ENCODE results near the gene AGBL1.

AGBL1 gene

DNA sequence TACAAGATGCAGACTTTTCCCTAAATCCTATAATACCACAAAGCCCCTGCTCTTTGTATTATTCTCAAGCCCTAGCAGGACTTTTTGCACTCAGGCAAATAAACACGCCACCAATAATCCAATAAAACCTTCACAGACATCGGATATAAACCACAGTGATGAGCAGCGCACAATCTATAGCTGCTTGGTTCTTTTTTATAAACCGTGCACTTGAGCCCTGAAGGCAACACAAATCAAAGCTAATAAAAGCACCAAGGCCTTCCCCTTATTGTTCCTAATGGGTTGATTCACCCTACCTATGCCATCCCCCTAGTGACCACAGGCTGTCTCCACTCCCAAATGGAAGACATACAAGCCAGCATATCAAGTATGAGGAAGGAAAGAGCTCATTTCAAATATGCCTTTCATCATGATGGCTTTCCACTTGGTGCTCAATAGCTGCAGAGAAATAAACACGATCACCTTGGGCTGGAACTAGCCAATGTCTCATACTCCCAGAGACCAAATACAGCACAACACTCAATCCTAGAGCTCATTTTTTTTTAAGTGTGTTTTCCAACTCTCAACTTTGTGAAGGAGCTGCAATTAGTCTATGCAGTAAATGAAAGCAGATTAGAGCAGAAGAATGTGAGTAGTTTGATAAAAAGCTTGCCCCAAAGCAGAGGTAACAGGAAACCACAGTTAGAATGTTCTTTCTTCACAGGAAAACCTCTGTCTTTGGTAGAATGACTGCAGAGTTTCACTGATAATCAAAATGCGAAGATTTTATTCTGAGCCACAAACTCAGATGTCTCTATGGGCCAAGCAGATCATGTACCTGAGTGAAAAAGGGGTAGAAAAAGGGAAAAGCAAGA, 573.9 kb downstream of the AGBL1 start:
- DNase-seq (ENCODE audit: low read depth in 2 of 2), result no peak
- H3K4me3 ChIP-seq (replicated peaks in 1 of 2; ENCODE audit: low read depth in 2 of 2, low read length in 2 of 2), result no peak overlapping the region
- TF ChIP-seq, protein P1, sequence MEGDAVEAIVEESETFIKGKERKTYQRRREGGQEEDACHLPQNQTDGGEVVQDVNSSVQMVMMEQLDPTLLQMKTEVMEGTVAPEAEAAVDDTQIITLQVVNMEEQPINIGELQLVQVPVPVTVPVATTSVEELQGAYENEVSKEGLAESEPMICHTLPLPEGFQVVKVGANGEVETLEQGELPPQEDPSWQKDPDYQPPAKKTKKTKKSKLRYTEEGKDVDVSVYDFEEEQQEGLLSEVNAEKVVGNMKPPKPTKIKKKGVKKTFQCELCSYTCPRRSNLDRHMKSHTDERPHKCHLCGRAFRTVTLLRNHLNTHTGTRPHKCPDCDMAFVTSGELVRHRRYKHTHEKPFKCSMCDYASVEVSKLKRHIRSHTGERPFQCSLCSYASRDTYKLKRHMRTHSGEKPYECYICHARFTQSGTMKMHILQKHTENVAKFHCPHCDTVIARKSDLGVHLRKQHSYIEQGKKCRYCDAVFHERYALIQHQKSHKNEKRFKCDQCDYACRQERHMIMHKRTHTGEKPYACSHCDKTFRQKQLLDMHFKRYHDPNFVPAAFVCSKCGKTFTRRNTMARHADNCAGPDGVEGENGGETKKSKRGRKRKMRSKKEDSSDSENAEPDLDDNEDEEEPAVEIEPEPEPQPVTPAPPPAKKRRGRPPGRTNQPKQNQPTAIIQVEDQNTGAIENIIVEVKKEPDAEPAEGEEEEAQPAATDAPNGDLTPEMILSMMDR (IDR thresholded peaks at IDR 0.05; ENCODE audit: low read depth, low read length), result no peak

DNA sequence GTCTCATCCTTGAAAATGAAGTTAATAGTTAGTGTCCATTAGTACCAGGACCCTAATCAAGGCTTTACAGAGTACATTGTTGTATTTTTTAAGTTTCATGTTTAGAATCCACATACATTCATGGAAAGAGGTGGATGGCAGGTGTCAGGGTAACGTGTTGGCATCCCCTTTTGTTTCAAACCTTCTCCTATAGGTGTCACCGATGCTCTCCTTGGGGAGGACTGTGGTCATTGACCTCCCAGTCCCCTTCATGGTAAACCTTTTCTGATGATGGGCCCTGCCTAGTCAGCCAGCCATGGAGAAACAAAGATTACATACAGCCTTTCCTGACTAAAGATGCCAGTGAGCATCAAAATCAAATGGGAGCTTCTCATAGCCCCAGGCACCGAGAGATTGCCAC, 574.8 kb downstream of the AGBL1 start:
- DNase-seq (ENCODE audit: low read depth in 2 of 2), result no peak
- TF ChIP-seq, protein P1 (IDR thresholded peaks at IDR 0.05; ENCODE audit: low read depth, low read length), result no peak
- H3K4me3 ChIP-seq (replicated peaks in 1 of 2; ENCODE audit: low read depth in 2 of 2, low read length in 2 of 2), result no peak overlapping the region

DNA sequence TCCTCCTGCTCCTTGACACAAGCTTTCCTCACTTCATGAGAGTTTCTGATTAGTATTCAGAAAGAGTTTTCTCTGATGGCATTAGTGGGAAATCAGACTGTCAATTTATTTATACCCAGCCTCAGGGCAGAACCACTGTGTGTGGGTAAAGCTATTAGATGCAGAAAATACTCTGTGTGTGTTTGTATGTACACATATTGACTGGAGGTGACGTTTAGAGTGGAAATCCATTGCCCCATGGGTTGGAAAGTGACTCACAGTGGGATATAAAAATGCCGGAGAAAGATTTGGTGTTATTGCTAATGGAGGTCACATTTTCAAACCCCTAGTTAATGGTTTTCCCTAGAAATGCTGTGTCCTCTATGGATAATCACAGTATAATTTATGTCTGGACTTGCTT, 577.6 kb downstream of the AGBL1 start:
- no peak for DNase-seq (ENCODE audit: low read depth in 2 of 2)
- TF ChIP-seq, protein P1 (IDR thresholded peaks at IDR 0.05; ENCODE audit: low read depth, low read length), result no peak
- no peak overlapping the region for H3K4me3 ChIP-seq (replicated peaks in 1 of 2; ENCODE audit: low read depth in 2 of 2, low read length in 2 of 2)

DNA sequence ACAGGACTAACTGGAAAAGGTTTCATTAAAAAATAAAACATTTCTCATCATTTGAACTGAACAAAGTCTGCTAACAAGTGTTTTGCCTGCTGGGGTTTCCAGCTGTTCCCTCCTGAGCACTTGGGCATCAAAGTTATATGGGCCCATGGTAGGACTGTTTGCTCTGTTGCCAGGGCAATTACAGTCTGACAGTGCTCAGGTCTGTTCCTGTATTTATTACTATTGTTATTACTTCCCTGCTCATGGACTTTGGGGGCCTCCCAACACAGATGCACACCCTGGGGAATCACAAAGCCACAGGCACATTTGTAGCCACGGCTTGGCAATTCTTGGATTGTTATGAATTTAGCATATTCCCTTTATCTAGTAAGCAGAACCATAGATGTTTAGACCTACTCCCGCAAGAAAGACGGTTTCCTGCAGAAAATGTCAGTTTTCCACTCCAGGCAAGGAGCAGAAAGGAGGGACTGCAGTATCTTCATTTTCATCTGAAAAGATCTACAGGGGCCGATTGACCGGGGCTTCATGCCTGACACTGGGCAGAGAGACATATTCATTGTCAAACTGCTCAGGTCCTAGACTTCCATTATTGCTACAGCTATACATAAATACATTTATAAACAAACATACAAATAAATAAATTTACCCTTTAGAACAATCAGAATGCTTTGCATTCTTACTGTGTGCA, 580.2 kb downstream of the AGBL1 start:
- no peak overlapping the region for H3K4me3 ChIP-seq (replicated peaks in 1 of 2; ENCODE audit: low read depth in 2 of 2, low read length in 2 of 2)
- TF ChIP-seq, protein P1 (IDR thresholded peaks at IDR 0.05; ENCODE audit: low read depth, low read length), result no peak
- DNase-seq (ENCODE audit: low read depth in 2 of 2), result no peak

DNA sequence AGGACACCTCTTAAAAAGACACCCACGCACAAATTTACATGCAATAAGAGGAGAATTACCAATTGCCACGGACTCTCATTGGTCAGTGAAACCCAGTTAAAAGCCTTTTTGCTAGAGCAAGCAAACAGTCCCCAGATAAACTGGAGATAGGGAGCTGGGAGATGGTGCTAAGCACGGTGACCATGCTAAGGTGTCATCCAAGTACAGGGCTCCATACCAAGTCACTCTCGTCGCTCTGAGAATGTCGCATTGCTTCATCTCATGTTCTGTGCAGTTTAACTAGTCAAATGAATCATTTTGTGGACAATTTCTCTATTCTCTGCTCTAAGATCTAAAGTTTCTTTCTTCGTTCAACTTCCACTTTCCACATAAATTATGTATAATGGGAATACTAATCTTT, 581.9 kb downstream of the AGBL1 start:
- TF ChIP-seq, protein P1 (IDR thresholded peaks at IDR 0.05; ENCODE audit: low read depth, low read length), result no peak
- no peak for DNase-seq (ENCODE audit: low read depth in 2 of 2)
- H3K4me3 ChIP-seq (replicated peaks in 1 of 2; ENCODE audit: low read depth in 2 of 2, low read length in 2 of 2), result no peak overlapping the region

DNA sequence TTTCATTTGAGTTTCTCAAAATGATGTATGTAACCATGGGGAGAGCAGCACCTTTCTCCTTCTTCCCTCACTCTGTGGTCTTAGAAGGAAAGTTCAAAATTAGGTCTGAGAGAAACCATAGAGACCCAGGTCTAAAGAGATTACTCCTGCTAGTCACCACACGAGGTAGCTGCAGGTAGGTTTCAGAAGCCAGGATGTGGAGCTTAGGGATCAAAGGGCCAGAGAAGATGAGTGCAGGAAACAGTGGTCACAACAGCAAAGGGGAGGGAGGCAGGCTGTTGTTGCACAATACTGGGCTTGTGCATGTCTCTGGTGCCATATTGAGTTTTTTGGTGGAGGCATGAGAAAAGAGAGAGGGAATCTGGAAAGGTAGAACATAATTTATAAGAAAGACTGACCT, 583.6 kb downstream of the AGBL1 start:
- DNase-seq (ENCODE audit: low read depth in 2 of 2), result no peak
- TF ChIP-seq, protein P1 (IDR thresholded peaks at IDR 0.05; ENCODE audit: low read depth, low read length), result no peak
- no peak overlapping the region for H3K4me3 ChIP-seq (replicated peaks in 1 of 2; ENCODE audit: low read depth in 2 of 2, low read length in 2 of 2)
